Measurements from ENCODE around the gene ADGRL3. TPM values are rescaled to one million over a fixed set of nuclear protein-coding genes. Genes with fewer than 3 reads are reported as not detected.

Gene ADGRL3
- total and polyA plus RNA-seq, 2 donors (not counting 1 experiment from before 2014, with no cell fraction given) = not detected

DNA sequence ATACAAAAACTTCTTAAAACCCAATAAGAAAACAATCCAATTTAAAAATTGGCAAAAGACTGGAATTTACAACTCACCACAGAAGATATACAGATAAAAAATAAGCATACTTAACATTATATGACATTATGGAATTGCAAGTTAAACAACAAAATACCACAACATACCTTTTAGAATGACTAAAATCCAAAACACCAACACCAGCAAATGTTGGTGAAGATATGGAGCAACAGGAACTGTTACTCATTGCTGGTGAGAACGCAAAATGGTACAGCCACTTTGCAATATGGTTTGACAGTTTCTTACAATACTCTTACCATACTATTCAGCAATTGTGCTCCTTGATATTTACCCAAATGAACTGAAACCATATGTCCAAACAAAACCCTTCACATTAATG, 112.4 kb downstream of the ADGRL3 start:
- Histone ChIP-seq H3K79me2 (ENCODE audit: control insufficient read depth, insufficient read depth, low read length) (no peaks in the 10 kb centered on the region), H3K9me3 (ENCODE audit: control extremely low read depth in 1 of 3, control insufficient read depth in 2 of 3, insufficient read depth in 1 of 3, low read length in 2 of 3) (peaks cover 0 to 3% (median 0%) of the 10 kb centered on the region in 3 donors), H3K36me3 (replicated peaks in 1 of 2; ENCODE audit: control extremely low read depth in 1 of 2, control insufficient read depth in 1 of 2, extremely low read depth in 1 of 2, insufficient read depth in 2 of 2, low read length in 1 of 2) (no peaks in the 10 kb centered on the region), H3K27ac (ENCODE audit: low read length in 2 of 2) (no peak overlapping the region), H3K9ac (ENCODE audit: low read length) (no peak overlapping the region), H2AFZ (ENCODE audit: insufficient read depth, low read depth, low read length, poor library complexity, severe bottlenecking) (no peak overlapping the region), H3K4me3 (ENCODE audit: control extremely low read depth in 1 of 5, extremely low read depth in 1 of 5, insufficient read depth in 1 of 5, low read depth in 2 of 5, low read length in 4 of 5) (no peak overlapping the region), H3K4me1 (ENCODE audit: control insufficient read depth in 2 of 2, insufficient read depth in 2 of 2, low read length in 2 of 2) (no peaks in the 10 kb centered on the region), H3K4me2 (replicated peaks; ENCODE audit: low read depth, low read length, poor library complexity, severe bottlenecking) (no peak overlapping the region), H4K20me1 (ENCODE audit: control insufficient read depth, insufficient read depth, low read length, poor library complexity, severe bottlenecking) (no peaks in the 10 kb centered on the region), H3K27me3 (replicated peaks in 1 of 4; ENCODE audit: control extremely low read depth in 1 of 4, control insufficient read depth in 3 of 4, insufficient read depth in 4 of 4, low read length in 3 of 4) (no peaks in the 10 kb centered on the region)
- no peak overlapping the region for H3K4me3 Mint-ChIP-seq
- ChIA-PET POLR2A (no interaction called here), CTCF (no interaction called here)
- no peak overlapping the region for H3K27ac Mint-ChIP-seq
- WGBS (ENCODE audit: insufficient coverage) = no CpG with 5 or more reads among the region's 1 CpG
- intact Hi-C loops (cut with micrococcal nuclease) = no loop called here
- no peaks in the 10 kb centered on the region for H3K4me1 Mint-ChIP-seq
- H3K9me3 Mint-ChIP-seq (ENCODE audit: insufficient read depth) = peaks cover 4% of the 10 kb centered on the region
- H3K27me3 Mint-ChIP-seq = no peaks in the 10 kb centered on the region
- no peak for DNase-seq
- TF ChIP-seq EZH2 (IDR thresholded peaks at IDR 0.05; ENCODE audit: borderline replicate concordance, insufficient read depth, low read depth, low read length, poor library complexity, severe bottlenecking) = no peak
- TF ChIP-seq, protein P1, sequence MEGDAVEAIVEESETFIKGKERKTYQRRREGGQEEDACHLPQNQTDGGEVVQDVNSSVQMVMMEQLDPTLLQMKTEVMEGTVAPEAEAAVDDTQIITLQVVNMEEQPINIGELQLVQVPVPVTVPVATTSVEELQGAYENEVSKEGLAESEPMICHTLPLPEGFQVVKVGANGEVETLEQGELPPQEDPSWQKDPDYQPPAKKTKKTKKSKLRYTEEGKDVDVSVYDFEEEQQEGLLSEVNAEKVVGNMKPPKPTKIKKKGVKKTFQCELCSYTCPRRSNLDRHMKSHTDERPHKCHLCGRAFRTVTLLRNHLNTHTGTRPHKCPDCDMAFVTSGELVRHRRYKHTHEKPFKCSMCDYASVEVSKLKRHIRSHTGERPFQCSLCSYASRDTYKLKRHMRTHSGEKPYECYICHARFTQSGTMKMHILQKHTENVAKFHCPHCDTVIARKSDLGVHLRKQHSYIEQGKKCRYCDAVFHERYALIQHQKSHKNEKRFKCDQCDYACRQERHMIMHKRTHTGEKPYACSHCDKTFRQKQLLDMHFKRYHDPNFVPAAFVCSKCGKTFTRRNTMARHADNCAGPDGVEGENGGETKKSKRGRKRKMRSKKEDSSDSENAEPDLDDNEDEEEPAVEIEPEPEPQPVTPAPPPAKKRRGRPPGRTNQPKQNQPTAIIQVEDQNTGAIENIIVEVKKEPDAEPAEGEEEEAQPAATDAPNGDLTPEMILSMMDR (IDR thresholded peaks at IDR 0.05) = no peak
- no peak for ATAC-seq (ENCODE audit: low read depth)

DNA sequence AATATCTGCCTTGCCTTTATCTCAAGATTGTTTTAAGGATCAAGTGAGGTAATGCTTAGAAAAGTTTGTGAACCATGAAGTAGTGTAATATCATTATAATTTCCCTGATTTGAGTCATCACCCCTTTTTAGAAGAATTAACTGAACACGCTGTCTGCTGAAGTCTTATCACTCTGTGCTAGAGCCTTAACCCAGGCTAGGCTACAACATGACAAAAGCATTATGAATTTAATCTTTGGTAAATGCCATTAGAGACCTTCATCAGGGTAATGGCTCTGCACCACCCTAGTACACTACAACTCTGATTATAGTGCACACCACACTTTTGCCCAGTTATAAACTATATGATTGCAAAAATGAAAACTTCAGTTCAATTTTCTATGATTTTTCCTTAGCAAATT, 118.3 kb downstream of the ADGRL3 start:
- Histone ChIP-seq H3K9ac (ENCODE audit: low read length) (no peak overlapping the region), H4K20me1 (ENCODE audit: control insufficient read depth, insufficient read depth, low read length, poor library complexity, severe bottlenecking) (no peaks in the 10 kb centered on the region), H3K79me2 (ENCODE audit: control insufficient read depth, insufficient read depth, low read length) (no peaks in the 10 kb centered on the region), H3K9me3 (ENCODE audit: control extremely low read depth in 1 of 3, control insufficient read depth in 2 of 3, insufficient read depth in 1 of 3, low read length in 2 of 3) (peaks cover 0 to 3% (median 1%) of the 10 kb centered on the region in 3 donors), H3K36me3 (replicated peaks in 1 of 2; ENCODE audit: control extremely low read depth in 1 of 2, control insufficient read depth in 1 of 2, extremely low read depth in 1 of 2, insufficient read depth in 2 of 2, low read length in 1 of 2) (no peaks in the 10 kb centered on the region), H3K27me3 (replicated peaks in 1 of 4; ENCODE audit: control extremely low read depth in 1 of 4, control insufficient read depth in 3 of 4, insufficient read depth in 4 of 4, low read length in 3 of 4) (no peaks in the 10 kb centered on the region), H3K27ac (ENCODE audit: low read length in 2 of 2) (no peak overlapping the region), H3K4me3 (ENCODE audit: control extremely low read depth in 1 of 5, extremely low read depth in 1 of 5, insufficient read depth in 1 of 5, low read depth in 2 of 5, low read length in 4 of 5) (no peak overlapping the region), H3K4me2 (replicated peaks; ENCODE audit: low read depth, low read length, poor library complexity, severe bottlenecking) (no peak overlapping the region), H2AFZ (ENCODE audit: insufficient read depth, low read depth, low read length, poor library complexity, severe bottlenecking) (no peak overlapping the region), H3K4me1 (ENCODE audit: control insufficient read depth in 2 of 2, insufficient read depth in 2 of 2, low read length in 2 of 2) (no peaks in the 10 kb centered on the region)
- no peaks in the 10 kb centered on the region for H3K27me3 Mint-ChIP-seq
- intact Hi-C loops (cut with micrococcal nuclease) = no loop called here
- peaks cover 2% of the 10 kb centered on the region for H3K9me3 Mint-ChIP-seq (ENCODE audit: insufficient read depth)
- H3K4me1 Mint-ChIP-seq = no peaks in the 10 kb centered on the region
- DNase-seq = no peak
- ChIA-PET CTCF (no interaction called here), POLR2A (interaction anchor here (0.7 kb wide), 1 partner anchor 128 kb away, joined by 4 read pairs; no protein-coding TSS in a partner anchor)
- H3K4me3 Mint-ChIP-seq = no peak overlapping the region
- no peak for ATAC-seq (ENCODE audit: low read depth)
- H3K27ac Mint-ChIP-seq = no peak overlapping the region
- TF ChIP-seq EZH2 (IDR thresholded peaks at IDR 0.05; ENCODE audit: borderline replicate concordance, insufficient read depth, low read depth, low read length, poor library complexity, severe bottlenecking) = no peak
- TF ChIP-seq, protein P1 (IDR thresholded peaks at IDR 0.05) = no peak
- no CpG with 5 or more reads among the region's 1 CpG for WGBS (ENCODE audit: insufficient coverage)

Data from B cell (primary cell).